T47D (cell line): ENCODE measurements around the gene C8B.

Experiments
- DNase-seq, 2 experiments: peaks; one replicate each; pipeline versions ENCODE4 v3.0.0 to v3.0.0-alpha.2; 2011 to 2012; ENCODE audit warnings: low read depth in 1 of 2, low spot score in 1 of 2
- JUND ChIP-seq: IDR thresholded peaks from 2 replicates; pipeline ENCODE4 v1.6.1; 2012; ENCODE audit warnings: low read depth
- in situ Hi-C: cut with HindIII; loops from 2 replicates; pipeline ENCODE4 v1.10.0; 2016; ENCODE audit warnings: low sequenced_read_pairs, low pct_unique_long_range_greater_than_20kb

The C8B gene

GRCh38 chr1:56938646-56939045 is 27.2 kb downstream of the C8B start:
- in situ Hi-C loops: no loop called here
- TF ChIP-seq JUND: no peak
- DNase-seq: no peak

DNA sequence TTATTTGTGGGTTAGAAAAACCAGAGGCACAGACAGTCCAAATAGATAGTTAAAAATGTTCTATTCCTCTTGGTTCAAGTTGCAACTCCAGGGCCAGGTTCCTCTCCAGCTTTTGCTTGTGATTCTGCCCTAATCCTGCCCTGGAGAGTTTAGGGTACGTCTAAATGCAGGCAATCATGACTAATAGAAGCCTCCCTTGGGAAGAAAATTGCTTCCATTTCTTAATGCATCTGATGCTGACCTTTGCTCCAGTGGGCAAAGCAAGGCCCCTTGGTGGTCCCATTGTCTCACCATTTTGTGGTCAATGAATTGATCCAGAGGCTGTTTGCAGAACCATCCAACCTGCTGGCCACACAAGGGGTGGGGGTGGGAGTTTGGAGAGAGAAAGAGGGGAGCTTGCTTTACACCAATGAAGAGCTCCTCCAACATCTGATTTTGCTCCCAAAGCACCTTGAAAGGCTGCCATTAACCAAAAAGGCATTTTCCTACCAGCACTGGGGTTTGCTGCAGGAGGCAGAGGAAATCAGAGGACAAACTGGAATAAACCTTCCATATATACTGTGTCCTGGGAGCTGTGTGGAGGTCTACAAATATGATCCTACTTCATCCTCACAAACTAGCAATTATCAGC is 31.3 kb downstream of the C8B start:
- no peak for TF ChIP-seq JUND
- in situ Hi-C loops: no loop called here
- DNase-seq: no peak

DNA sequence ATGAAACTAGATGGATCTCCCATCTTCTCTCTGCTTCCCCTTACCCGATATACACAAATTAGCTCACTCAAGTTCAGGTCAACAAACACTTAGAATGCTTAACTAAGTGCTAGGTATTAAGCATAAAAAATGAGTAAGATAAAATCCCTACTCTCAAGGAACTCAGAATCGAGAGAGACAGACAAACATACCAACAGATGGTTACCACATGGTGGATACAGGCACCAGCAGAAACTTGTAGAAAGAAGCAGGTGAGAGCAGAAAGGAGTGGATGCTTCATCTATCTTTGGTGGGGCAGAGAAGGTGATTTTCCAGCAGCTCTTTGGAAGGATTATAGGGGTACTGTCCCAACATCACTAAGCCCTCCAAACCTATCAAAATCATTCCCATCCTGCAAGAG is 32.2 kb downstream of the C8B start:
- in situ Hi-C loops: no loop called here
- TF ChIP-seq JUND: no peak
- no peak for DNase-seq

GRCh38 chr1:56933161-56933560 is 32.7 kb downstream of the C8B start:
- no peak for DNase-seq
- in situ Hi-C loops: no loop called here
- TF ChIP-seq JUND: no peak

DNA sequence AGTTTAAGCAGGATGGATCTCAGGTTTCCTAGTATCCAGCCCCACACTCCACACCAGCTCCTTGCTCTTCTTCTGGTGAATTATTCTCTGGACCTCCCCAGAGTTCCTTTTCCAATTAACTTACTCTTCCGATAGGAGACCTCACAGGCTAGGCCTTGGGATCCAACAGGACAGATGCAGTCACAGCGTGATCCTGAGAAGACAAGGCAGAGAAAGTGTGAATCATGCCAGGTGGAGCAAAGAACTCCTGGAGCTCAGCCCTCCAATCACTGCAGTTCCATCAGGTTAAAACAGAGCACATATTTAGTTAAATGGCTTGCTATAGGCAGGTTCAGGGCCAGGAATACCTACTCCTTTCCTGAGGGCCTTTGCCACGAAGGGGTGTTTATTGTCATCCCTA is 34.1 kb downstream of the C8B start:
- no peak for DNase-seq
- in situ Hi-C loops: no loop called here

DNA sequence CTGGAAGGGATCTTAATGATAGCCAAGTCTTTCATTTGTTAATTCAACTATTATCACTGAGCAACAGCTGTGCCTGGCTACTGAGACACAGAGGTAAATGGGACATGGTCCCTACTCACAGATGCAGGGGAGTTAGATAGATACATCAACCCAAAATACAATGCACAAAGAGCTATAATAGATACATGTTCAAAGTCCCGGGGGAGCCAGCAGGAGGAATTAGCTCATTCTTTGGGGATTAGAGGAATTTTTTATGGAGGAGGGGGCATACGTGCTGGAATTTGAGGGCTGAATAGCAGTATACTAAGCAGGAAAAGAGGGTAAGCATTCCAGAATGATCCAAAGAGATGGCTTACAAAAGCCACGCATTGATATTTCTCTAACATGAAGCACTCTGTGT is 34.6 kb downstream of the C8B start:
- in situ Hi-C loops: no loop called here
- no peak for TF ChIP-seq JUND
- no peak for DNase-seq

More for the DNA sequence above, 34.1 kb downstream of the C8B start:
- TF ChIP-seq JUND: no peak

DNA sequence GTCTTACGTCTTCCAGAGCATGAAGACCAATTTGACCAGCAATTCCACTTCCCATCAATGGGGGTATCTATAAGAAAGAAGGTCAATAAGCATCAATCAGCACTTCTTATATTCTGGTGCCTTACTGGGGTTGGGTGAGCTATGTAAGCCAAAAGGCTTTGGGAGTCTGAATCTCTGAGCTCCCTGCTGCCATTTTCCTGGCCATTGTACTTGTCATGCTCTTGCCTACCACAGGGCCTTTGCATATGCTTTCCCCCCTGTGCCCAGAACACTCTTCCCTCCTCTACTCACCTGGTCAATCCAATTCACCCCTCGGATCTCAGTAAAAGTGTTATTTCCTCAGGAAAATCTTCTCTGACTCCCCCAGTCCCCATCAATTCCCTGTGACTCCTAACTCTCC is 36.3 kb downstream of the C8B start:
- in situ Hi-C loops: no loop called here
- no peak for DNase-seq
- no peak for TF ChIP-seq JUND

- no peak for DNase-seq
- in situ Hi-C loops: no loop called here
- TF ChIP-seq JUND: no peak
Measured at GRCh38 chr1:56927986-56928385, 37.8 kb downstream of the C8B start.

DNA sequence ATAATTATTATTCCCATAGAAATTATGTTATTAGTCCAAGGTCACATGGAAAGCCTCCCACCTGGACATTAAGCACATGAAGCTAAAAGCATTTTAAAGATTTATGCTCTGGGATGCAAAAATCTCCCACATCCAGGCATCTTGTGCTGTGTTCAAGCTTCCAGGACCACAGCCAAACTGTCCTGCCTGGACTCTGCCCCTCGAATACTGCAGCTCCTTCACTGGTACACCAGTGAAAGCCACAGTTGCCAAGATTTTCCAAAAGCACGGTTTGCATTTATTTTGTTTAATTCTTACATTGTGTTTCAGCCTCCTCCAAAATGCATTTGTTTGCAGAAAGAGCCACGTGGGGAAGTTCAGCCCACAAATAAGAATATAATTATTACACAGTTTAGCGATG is 38.6 kb downstream of the C8B start:
- no peak for TF ChIP-seq JUND
- DNase-seq: no peak
- in situ Hi-C loops: no loop called here

GRCh38 chr1:56925193-56925592 is 40.6 kb downstream of the C8B start:
- no peak for TF ChIP-seq JUND
- no peak for DNase-seq
- in situ Hi-C loops: no loop called here

DNA sequence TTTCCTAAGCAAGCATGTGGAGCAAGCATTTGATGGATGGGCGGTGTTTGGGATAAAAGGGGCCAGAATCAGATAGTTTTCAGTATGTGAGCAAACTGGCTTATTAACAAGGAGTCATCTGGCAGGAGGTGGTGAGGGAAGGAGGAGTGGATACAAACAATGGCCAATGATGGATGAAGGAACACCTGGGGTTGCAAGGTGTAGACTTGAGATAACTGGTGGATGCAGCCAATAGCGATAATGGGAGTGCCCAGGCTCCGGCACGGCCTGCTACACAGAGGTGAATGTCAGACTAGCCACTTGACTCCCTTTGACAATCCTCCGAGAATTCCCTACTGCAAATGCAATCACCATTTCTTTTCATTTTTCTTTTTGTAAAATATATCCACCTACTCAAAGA is 41.7 kb downstream of the C8B start:
- in situ Hi-C loops: no loop called here
- no peak for TF ChIP-seq JUND
- DNase-seq: no peak

GRCh38 chr1:56923201-56923600 is 42.6 kb downstream of the C8B start:
- TF ChIP-seq JUND: no peak
- DNase-seq: no peak
- in situ Hi-C loops: no loop called here

DNA sequence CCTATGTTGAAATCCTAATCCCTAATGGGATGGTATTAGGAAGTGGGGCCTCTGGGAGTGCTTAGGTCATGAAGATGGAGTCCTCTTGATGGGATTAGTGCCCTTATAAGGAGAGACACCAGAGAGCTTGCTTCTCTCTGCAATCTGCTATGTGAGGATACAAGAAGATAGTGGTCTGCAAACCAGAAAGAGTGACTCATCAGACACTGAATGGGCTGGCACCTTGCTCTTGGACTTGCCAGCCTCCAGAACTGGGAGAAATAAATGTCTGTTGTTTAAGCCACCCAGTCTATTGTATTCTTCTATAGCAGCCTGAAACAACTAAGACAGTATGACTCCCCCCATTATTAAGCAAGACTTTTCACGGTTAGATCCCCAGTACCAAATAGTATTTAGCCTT is 43.3 kb downstream of the C8B start:
- no peak for TF ChIP-seq JUND
- in situ Hi-C loops: no loop called here
- no peak for DNase-seq

DNA sequence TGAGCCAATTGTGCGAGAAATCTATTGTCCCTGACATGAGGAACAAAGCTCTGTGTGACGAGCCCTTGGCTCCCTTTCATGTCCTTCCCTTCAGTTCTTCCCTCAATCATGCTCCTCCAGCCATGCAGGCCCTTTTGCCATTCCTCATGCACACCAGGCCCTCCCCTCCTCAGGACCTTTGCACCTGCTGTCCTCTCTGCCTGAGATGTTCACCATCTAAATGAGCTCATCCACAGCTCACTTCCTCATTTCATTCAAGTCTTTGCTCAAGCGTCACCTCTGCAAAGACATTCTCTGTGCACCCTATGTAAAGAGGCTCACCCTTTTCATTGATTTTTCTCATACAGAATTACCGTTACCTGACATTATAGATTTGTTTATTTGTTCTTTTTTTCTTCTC is 43.7 kb downstream of the C8B start:
- in situ Hi-C loops: no loop called here
- TF ChIP-seq JUND: no peak
- DNase-seq: no peak
